Cardiac fibroblast (primary cell): ENCODE data around the gene BLNK.
"Not testable (repeated sequence)": the region's sequence is repeated elsewhere in the genome, so short reads cannot be mapped to it uniquely, and the experiment has no call there.

Experiments used
- DNase-seq, 2 donors: peaks; one replicate each; pipeline versions ENCODE4 v3.0.0 to v3.0.0-alpha.2; 2010; ENCODE audit warnings: low read depth in 2 of 2
- H3K4me3 ChIP-seq, 2 donors: replicated peaks in 1 of 2; 1 replicate in 1 of 2; 2 replicates in 1 of 2; pipeline ENCODE4 v1.5.1; 2011; ENCODE audit warnings: low read depth in 2 of 2, low read length in 2 of 2, mild to moderate bottlenecking in 2 of 2, moderate library complexity in 1 of 2
- CTCF ChIP-seq: IDR thresholded peaks from one replicate; pipeline ENCODE4 v1.5.1; 2011; ENCODE audit warnings: low read depth, mild to moderate bottlenecking, low read length, inconsistent platforms

BLNK gene

GRCh38 chr10:96309628-96310320, 38.4 kb upstream of the BLNK start:
- no peak for DNase-seq
- no peak overlapping the region for H3K4me3 ChIP-seq
- TF ChIP-seq CTCF, result no peak

GRCh38 chr10:96308854-96309253, 37.5 kb upstream of the BLNK start:
- not testable (repeated sequence) for DNase-seq, H3K4me3 ChIP-seq

- no peak for DNase-seq
- H3K4me3 ChIP-seq, result no peak overlapping the region
- no peak for TF ChIP-seq CTCF
Observed at GRCh38 chr10:96306516-96306915, 35.1 kb upstream of the BLNK start.

- TF ChIP-seq CTCF, result no peak
- DNase-seq, result no peak
- H3K4me3 ChIP-seq, result no peak overlapping the region
Observed at GRCh38 chr10:96305019-96305418, 33.6 kb upstream of the BLNK start.

GRCh38 chr10:96304230-96304629, 32.9 kb upstream of the BLNK start, which contains the start of gene DNTT:
TSS of gene DNTT (plus strand) at chr10:96304434. CDS start at chr10:96304498, 64 bp downstream.
- no peak for TF ChIP-seq CTCF
- H3K4me3 ChIP-seq, result no peak within 1 kb of the TSS
- DNase-seq, result no peak

DNA sequence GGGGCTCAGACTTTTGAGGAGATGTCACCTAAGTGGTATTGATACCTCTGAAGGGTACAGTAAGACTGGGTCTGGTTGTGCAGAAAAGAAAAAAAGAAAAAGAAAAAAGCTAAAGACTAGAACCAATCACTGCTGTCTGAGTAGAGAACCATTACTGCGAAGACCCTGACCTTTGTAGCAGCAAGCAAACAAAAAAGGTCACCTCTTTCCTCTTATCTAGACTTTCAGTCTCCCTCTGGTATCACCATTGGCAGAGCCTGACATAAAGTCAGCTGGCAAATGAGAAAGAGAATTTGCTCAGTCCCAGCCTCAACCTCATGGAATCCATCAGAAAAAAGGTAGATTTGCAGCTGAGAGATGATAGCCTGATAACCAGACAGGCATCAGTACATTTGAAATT, 30.2 kb upstream of the BLNK start:
- H3K4me3 ChIP-seq, result no peak overlapping the region
- TF ChIP-seq CTCF, result no peak
- no peak for DNase-seq

DNA sequence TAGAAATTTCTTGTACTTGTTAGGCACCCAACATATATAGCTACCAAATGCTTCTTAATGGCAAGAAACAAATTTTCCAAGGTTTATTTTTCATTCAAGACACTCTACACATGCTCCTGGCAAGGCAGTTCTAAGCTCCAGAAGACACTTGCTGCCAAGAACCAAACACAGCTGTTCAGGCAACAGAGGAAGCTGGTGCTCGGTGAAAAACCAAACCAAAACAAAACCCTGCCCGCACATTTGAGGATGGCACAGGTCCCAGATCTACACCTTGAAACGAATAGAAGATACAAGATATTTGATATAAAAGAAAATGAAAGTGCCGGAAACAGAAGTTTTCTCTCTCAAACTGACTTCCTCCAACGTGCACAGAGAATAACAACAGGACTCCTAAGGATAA, 28.0 kb upstream of the BLNK start:
- no peak for DNase-seq
- no peak for TF ChIP-seq CTCF
- no peak overlapping the region for H3K4me3 ChIP-seq
